ENCODE results near the gene PPP2R2C.

- no peak for TF ChIP-seq EZH2phosphoT487 (IDR thresholded peaks at IDR 0.05; ENCODE audit: insufficient read depth, low read depth)
- TF ChIP-seq EZH2 (IDR thresholded peaks at IDR 0.05; ENCODE audit: insufficient read depth, poor library complexity, severe bottlenecking), result no peak
Observed at GRCh38 chr4:6371271-6371670, 101.1 kb downstream of the PPP2R2C start.
